GM18951 (cell line): ENCODE data around the gene THUMPD3.
A peak's percentile ranks its signal among the peaks of the same experiment; 100 is the strongest.

ENCODE experiments used
- POLR2A ChIP-seq: IDR thresholded peaks from 4 replicates; pipeline ENCODE4 v1.6.1; 2011; ENCODE audit warnings: mild to moderate bottlenecking; ENCODE audit not compliant: insufficient read length, insufficient read depth; ENCODE audit errors: extremely low read depth
- in situ Hi-C: fragments of 300-500 bp; cut with MboI; formaldehyde crosslinking; loops from one replicate; pipeline ENCODE4 v1.12.0; 2022; ENCODE audit warnings: low sequenced_read_pairs, mixed read lengths, inconsistent platforms; ENCODE audit not compliant: unreplicated experiment

THUMPD3 gene

GRCh38 chr3:9362731-9363530 lies at the start of gene THUMPD3:
THUMPD3 (plus strand) TSS chr3:9363054; CDS start chr3:9365069, 2,015 bp downstream.
- in situ Hi-C loops, result no loop called here
- peak; percentile 88 for TF ChIP-seq POLR2A

DNA sequence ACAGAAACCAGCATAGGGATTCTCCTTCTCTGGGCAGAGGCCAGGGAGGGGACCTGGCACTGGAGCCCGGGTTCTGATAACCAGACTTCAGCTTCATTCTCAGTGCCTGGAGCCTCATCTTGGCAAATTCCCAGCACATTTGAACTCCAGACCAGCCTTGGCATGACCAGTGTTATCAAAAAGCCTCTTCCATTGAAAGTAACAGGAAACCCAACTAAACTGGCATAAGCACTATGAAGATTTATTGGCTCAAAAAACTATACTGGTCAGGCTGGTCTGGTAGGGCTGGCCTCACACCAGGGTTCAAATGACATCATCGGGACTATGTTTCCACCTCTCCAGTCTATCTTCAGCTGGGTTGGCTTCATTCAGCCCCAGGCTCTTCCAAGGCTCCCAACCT lies 48.1 kb upstream of the THUMPD3 start:
- in situ Hi-C loops, result no loop called here

DNA sequence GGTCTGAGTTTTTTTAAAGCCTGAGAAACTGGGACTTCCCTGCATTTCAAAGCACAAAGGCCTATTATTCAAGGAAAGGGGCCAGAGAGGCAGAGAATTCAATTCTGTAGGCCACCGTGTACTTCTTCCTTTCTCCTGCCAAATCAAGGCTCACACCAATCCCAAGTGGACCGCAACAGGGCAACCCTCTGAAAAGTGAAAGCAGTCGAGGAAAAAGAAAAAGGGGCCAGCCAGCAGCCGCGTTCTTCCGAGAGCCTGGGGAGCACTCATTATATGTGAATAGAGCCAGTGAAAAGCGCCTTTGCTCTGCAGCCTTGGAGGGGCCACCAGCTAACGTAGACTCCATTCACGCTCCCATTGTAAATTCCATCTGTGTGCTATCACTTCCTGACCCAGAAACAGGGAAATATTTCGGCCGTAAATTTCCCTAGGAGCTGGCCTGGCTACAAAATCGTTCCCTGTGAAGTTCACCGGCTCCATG lies 45.9 kb upstream of the THUMPD3 start:
- in situ Hi-C loops, result no loop called here

More for the DNA sequence above, 48.1 kb upstream of the THUMPD3 start:
- TF ChIP-seq POLR2A, result no peak

DNA sequence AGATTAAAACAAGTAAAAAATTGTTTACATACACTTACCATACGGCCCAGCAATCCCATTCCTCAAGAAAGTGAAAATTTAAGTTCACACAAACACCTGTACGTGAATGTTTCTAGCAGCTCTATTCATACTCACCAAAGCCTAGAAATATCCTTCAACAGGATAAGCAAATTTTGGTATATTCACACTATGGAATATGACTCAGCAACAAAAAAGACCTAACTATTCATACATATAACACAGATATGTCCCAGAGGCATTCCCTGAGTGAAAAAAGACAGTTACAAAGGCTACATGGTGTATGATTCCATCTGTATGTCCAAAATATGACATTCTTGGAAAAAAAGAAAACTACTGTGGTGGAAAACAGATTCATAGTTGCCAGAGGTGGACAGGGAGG lies 40.1 kb upstream of the THUMPD3 start:
- TF ChIP-seq POLR2A, result no peak
- in situ Hi-C loops, result no loop called here

More for the DNA sequence above, 45.9 kb upstream of the THUMPD3 start:
- no peak for TF ChIP-seq POLR2A

- in situ Hi-C loops, result no loop called here
- TF ChIP-seq POLR2A, result no peak
Observed at GRCh38 chr3:9324944-9325343, 37.9 kb upstream of the THUMPD3 start.

- in situ Hi-C loops, result no loop called here
- TF ChIP-seq POLR2A, result no peak
Observed at GRCh38 chr3:9327578-9327977, 35.3 kb upstream of the THUMPD3 start.

GRCh38 chr3:9330166-9330703 lies 32.6 kb upstream of the THUMPD3 start:
- in situ Hi-C loops, result no loop called here
- no peak for TF ChIP-seq POLR2A

GRCh38 chr3:9331171-9331570 lies 31.7 kb upstream of the THUMPD3 start:
- no peak for TF ChIP-seq POLR2A
- in situ Hi-C loops, result no loop called here

GRCh38 chr3:9332250-9333030 lies 30.4 kb upstream of the THUMPD3 start:
- TF ChIP-seq POLR2A, result no peak
- in situ Hi-C loops, result no loop called here

DNA sequence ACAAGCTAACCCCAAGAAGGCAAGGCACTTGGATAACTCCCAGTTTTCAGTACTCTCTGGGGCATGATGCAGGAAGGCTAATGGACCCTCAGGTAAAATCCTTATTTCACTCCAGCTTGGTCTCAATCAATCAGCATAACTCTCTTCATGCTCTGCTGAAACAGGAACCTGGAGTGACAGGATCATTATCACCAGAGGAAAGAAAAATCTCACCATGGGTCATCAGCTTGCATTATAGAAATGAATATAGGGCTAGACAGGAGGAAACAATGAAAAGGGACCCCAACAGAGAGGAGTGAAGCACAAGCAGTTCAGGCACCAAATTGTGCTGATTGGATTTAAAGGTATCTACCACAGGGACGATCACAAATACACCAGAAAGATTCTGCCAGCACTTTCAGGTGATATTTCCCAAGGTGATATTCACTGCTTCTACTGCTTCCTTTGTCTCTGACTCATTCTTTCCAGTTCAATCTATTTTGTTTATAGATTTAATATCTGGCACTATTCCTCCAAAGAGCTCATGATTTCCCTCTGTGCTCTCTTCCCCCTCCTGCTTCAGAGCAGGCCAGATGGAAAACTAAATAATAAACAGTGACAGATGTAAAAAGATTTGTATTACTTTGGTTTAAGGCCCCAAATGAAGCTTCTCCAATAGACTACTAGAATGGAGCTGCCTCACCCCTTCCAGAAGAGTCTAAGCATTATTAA lies 22.9 kb upstream of the THUMPD3 start:
- no peak for TF ChIP-seq POLR2A
- in situ Hi-C loops, result no loop called here

DNA sequence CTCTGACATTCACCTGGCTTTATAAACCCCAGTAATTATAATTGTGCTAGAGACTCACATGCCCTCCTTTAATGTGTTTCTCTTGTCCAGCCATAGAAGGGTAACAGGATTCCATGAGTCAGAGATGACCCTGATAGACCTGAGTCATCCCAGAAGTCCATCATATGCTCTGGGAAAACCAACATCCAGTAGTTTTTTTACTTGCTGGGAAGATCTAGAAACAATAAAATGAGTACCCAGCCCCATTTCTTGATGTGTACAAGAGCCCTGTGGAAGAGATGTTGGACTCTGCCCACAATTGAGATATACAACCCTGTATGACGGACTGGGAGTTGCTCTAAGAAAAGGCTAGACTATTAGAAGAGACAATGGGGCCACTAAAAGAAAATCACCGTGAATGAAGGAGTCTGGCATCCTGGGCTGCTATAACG lies 22.4 kb upstream of the THUMPD3 start:
- in situ Hi-C loops, result no loop called here
- no peak for TF ChIP-seq POLR2A

GRCh38 chr3:9342696-9343095 lies 20.2 kb upstream of the THUMPD3 start:
- no peak for TF ChIP-seq POLR2A
- in situ Hi-C loops, result no loop called here

DNA sequence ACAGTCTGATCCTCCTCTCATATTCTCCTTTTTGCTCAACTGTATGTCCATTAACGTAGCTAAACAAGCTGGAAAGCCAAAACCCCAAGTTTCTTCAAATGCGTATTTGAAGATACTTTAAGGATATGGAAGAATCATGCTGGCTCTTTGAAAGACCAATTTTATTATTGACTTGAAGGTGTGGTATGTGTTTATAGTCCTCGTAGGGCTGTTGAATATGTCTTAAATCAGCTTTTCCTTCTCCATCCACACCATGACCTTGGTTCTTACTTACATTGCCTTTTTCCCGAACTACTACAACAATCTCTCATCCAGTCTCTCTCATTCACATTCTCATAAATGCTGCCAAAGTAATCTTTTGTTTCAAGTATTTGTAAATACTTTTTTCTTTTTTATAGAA lies 19.7 kb upstream of the THUMPD3 start:
- no peak for TF ChIP-seq POLR2A

More for the DNA sequence above, 19.7 kb upstream of the THUMPD3 start:
- in situ Hi-C loops, result no loop called here
